Muscle of back (tissue), 13 donors: ENCODE data around the gene ZAP70. TPM values are rescaled to one million over a fixed set of nuclear protein-coding genes. Genes with fewer than 3 reads are reported as not detected.
"Not testable (repeated sequence)": the region's sequence is repeated elsewhere in the genome, so short reads cannot be mapped to it uniquely, and the experiment has no call there.

Experiments used
- DNase-seq, 3 donors: peaks; one replicate each; pipeline versions ENCODE4 v3.0.0 to v3.0.0-alpha.2; 2013
- long read RNA-seq, 9 donors: transcript quantifications; one replicate each; lab custom pipeline, GENCODE V29; 2026
- polyA plus RNA-seq, 10 donors: library from polyadenylated mRNA; unstranded; fragments of 120-200 nt; gene quantifications; one replicate each; pipeline ENCODE4 v1.2.1, GENCODE V29; 2013; ENCODE audit not compliant: insufficient read length in 10 of 10

The ZAP70 gene
- polyA plus RNA-seq, result 10 to 100 TPM in 1 of 10 donors, 1 to 10 TPM in 9; 1.6 to 12.4 (median 3.0) TPM
- long read RNA-seq, donor 1, result 0 reads
- long read RNA-seq, donor 2, result 0 reads
- long read RNA-seq, donor 3, result 0 reads
- long read RNA-seq, donor 4, result 0 reads
- long read RNA-seq, donor 5, result 0 reads
- long read RNA-seq, donor 6, result 0 reads
- long read RNA-seq, donor 7, result 0 reads
- long read RNA-seq, donor 8, result 0 reads
- long read RNA-seq, donor 9, result 0 reads

GRCh38 chr2:97713296-97714083 lies at the start of gene ZAP70:
Gene ZAP70 (plus strand): TSS chr2:97713576. CDS start chr2:97724037, 10,461 bp downstream.
- no peak for DNase-seq

- DNase-seq, result no peak
These were observed 49.8 kb upstream of the ZAP70 start for GRCh38 chr2:97663626-97663961.

GRCh38 chr2:97663962-97664635 lies 49.3 kb upstream of the ZAP70 start, which contains the start of gene ACTR1B:
Gene ACTR1B (minus strand): TSS chr2:97664044. CDS start chr2:97663890, 154 bp downstream.
- peak; percentile 98 to 99 (median 98) for DNase-seq

- peak in 1 of 3 donors; percentile 8 for DNase-seq
These were observed 48.8 kb upstream of the ZAP70 start for GRCh38 chr2:97664636-97664970.

GRCh38 chr2:97669448-97669847 lies 43.9 kb upstream of the ZAP70 start, which contains the start of gene C2orf92:
Gene C2orf92 (plus strand): TSS chr2:97669713. CDS start chr2:97669789, 76 bp downstream.
- no peak for DNase-seq

- DNase-seq, result no peak
These were observed 42.9 kb upstream of the ZAP70 start for GRCh38 chr2:97670471-97670870.

GRCh38 chr2:97671526-97671925 lies 41.9 kb upstream of the ZAP70 start:
- no peak for DNase-seq

GRCh38 chr2:97672606-97673140 lies 40.7 kb upstream of the ZAP70 start:
- DNase-seq, result not testable (repeated sequence)

- no peak for DNase-seq
These were observed 40.0 kb upstream of the ZAP70 start for GRCh38 chr2:97673182-97673914.

- no peak for DNase-seq
These were observed 39.5 kb upstream of the ZAP70 start for GRCh38 chr2:97673915-97674283.

GRCh38 chr2:97675430-97676113 lies 37.8 kb upstream of the ZAP70 start:
- no peak for DNase-seq

- no peak for DNase-seq
These were observed 36.8 kb upstream of the ZAP70 start for GRCh38 chr2:97676620-97677019.

GRCh38 chr2:97677480-97677879 lies 35.9 kb upstream of the ZAP70 start:
- DNase-seq, result no peak

- no peak for DNase-seq
These were observed 35.1 kb upstream of the ZAP70 start for GRCh38 chr2:97678298-97678697.

GRCh38 chr2:97687235-97687634 lies 26.1 kb upstream of the ZAP70 start:
- not testable (repeated sequence) for DNase-seq

- DNase-seq, result no peak
These were observed 25.1 kb upstream of the ZAP70 start for GRCh38 chr2:97688062-97688827.

- no peak for DNase-seq
These were observed 22.2 kb upstream of the ZAP70 start for GRCh38 chr2:97691166-97691565.

GRCh38 chr2:97693476-97693875 lies 19.9 kb upstream of the ZAP70 start:
- DNase-seq, result no peak

- DNase-seq, result no peak
These were observed 17.6 kb upstream of the ZAP70 start for GRCh38 chr2:97695744-97696143.
